Sciatic nerve (tissue), 2 donors: Measurements from ENCODE around the gene CERS4. TPM values are rescaled to one million over a fixed set of nuclear protein-coding genes. Genes with fewer than 3 reads are reported as not detected.
A peak's percentile ranks its signal among the peaks of the same experiment; 100 is the strongest.
"Not testable (repeated sequence)": the region's sequence is repeated elsewhere in the genome, so short reads cannot be mapped to it uniquely, and the experiment has no call there.

Experiments
- ATAC-seq: fragments of 200-7000 bp; cut with Tn5 transposase; one replicate; pipeline ENCODE4 v1.9.1; 2020; ENCODE audit warnings: mild to moderate bottlenecking, moderate library complexity
- DNase-seq: peaks from one replicate; pipeline ENCODE4 v3.0.0-alpha.2; 2020; ENCODE audit warnings: low spot score
- intact Hi-C: fragments of 100-400 bp; cut with DNase I; formaldehyde crosslinking; loops from one replicate; pipeline ENCODE4 v1.14.2; 2022
- total RNA-seq: library from RNA; stranded (reverse); fragmentation: NEBNext Ultra II Directional; extraction: Animal tissue kit (Norgen Biotek cat#: 25700); gene quantifications from one replicate; pipeline ENCODE4 v1.2.1, GENCODE V29; 2021
- donor health status: DM: no; HTN: no; CAD: no.
- donor health status: DM: no; HTN: no; CAD: no.

The CERS4 gene
- total RNA-seq, 1 donor from 2014 or later = 66.9 TPM

DNA sequence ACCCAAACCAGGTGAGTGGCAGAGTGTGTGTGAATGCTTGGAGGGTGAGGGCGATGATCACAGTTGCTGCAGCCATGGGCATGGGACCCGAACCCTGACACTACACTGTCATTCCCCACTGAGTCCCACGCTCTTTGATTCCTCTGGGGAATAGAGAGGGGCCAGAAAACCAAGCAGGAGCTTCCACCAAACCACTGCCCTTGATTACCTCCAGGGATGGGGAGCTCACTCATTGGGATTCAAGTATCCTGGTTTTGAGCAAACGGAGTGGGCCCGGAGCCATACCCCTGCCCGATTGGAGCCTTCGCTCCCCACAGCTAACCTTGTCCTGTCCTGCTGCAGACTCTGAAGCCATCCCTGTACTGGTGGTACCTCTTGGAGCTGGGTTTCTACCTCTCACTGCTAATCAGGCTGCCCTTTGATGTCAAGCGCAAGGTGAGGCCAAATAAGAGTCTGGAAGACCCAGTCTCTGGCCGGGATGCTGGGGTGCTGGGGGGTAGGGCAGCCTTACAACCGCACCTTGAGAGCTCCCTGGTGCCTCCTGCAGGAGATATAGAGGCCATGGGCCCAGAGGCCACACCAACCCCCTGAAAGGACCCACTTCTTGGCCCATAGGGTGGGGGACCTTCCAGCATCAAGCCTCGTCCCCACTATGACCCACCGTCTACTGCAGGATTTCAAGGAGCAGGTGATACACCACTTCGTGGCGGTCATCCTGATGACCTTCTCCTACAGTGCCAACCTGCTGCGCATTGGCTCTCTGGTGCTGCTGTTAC lies 47.3 kb downstream of the CERS4 start:
- no peak for ATAC-seq
- intact Hi-C loops = loop anchor here (10.0 kb wide), 1 partner anchor 302 kb away; no protein-coding TSS in a partner anchor
- no peak for DNase-seq

DNA sequence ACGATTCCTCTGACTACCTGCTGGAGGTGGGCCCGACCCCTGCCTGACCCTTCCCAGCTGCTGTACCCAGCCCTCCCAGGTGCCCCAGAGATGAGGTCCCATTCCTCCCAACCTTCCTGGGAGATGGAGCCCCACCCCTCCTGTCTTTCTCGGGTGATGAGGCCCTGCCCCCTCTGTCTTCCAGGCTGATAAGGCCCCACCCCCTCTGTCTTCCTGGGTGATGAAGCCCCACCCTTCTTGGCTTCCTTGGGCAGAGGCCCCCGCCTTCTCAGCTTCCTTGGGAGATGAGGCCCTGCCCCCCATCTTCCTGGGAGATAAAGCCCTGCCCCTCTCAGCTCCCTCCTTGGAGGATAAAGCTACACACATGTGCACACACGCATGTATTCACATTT lies 47.9 kb downstream of the CERS4 start:
- no peak for ATAC-seq
- no peak for DNase-seq
- intact Hi-C loops = loop anchor here (10.0 kb wide), 1 partner anchor 302 kb away; no protein-coding TSS in a partner anchor

GRCh38 chr19:8259142-8259921 lies 50.2 kb downstream of the CERS4 start:
- intact Hi-C loops = loop anchor here (10.0 kb wide), 1 partner anchor 305 kb away; no protein-coding TSS in a partner anchor
- no peak for ATAC-seq
- peak; percentile 40 for DNase-seq

GRCh38 chr19:8259922-8260247 lies 50.7 kb downstream of the CERS4 start:
- DNase-seq (peak; percentile 44), ATAC-seq (no peak)
- intact Hi-C loops = loop anchor here (10.0 kb wide), 1 partner anchor 305 kb away; no protein-coding TSS in a partner anchor

GRCh38 chr19:8261347-8261746 lies 52.2 kb downstream of the CERS4 start:
- DNase-seq (no peak), ATAC-seq (no peak)
- intact Hi-C loops = no loop called here

DNA sequence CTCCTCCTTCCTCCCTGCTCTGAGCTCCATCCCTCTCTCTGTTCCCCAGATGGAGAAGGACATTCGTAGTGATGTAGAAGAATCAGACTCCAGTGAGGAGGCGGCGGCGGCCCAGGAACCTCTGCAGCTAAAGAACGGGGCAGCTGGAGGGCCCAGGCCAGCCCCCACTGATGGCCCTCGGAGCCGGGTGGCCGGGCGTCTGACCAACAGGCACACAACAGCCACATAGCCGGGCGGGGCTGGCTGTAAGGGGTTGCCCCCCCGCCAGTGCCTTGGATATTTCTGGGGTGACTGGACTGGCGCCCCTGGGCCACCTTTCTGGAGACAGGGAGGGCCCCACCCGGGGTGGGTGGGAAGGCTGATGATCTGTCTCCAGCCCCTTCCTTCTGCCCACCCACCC lies 52.7 kb downstream of the CERS4 start:
- DNase-seq = peak; percentile 56
- no peak for ATAC-seq
- intact Hi-C loops = no loop called here

DNA sequence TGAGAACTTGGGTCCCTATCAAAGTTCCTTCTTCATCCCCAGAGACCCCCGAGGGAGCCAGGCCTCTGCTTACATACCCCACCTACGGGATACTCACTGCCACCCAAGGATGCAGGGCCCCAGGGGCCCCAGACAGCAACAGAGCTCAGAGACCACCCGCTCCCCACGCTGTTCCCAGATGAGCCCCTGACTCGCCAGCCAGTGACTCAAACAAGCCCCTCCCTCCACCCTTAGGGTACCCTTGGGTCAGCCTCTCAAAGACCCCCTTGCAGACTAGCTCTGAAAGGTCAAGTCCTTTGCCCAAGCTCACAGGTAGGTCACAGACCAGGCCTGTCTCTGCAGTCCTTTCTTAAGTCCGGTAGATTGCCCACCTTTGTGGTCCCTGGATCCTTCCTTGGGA lies 53.3 kb downstream of the CERS4 start:
- intact Hi-C loops = no loop called here
- ATAC-seq (no peak), DNase-seq (peak; percentile 53)

DNA sequence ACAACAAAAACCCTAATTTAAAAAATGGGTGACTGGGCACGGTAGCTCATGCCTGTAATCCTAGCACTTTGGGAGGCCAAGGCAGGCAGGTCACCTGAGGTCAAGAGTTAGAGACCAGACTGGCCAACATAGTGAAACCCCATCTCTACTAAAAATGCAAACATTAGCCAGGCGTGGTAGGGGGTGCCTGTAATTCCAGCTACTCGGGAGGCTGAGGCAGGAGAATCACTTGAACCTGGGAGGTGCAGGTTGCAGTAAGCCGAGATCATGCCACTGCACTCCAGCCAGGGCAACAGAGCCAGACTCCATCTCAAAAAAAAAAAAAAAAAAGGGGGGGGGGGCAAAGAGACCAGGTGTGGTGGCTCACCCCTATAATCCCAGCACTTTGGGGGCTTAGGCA lies 55.1 kb downstream of the CERS4 start:
- intact Hi-C loops, ATAC-seq, DNase-seq: not testable (repeated sequence)

DNA sequence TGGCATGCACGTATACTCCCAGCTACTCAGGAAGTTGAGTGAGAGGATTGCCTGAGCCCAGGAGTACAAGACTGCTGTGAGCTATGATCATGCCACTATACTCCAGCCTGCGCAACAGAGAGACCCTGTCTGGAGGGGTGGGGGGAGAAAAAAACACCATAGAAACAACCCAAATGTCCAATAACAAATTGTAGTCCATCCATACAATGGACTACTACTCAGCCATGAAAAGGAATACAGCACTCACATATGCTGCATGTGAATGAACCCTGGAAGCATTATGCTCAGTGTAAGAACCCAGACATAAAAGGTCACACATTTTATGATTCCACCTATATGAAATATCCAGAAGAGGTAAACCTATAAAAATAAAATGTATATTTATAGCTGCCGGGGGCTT lies 56.7 kb downstream of the CERS4 start:
- ATAC-seq = no peak
- DNase-seq = no peak
- intact Hi-C loops = no loop called here

DNA sequence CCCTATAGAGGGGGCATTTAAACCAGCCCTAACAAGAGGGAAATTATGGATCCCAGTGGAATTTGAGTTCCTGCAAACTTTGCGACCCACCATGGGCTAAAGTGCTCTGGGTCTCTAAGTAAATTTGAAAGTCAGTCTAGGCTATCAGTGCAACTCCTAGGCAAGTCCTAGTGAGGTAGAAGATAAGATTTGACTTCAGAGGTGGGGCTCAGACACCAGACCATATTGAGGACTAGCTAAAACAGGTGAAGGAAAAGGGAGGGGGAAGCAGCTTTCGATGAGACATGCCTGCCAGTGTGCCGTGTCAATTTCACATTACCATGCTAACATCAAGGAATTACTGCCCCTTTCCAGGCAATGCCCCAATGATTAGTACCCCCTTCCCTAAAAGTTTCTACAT lies 60.6 kb downstream of the CERS4 start:
- ATAC-seq (no peak), DNase-seq (no peak)
- intact Hi-C loops = no loop called here

GRCh38 chr19:8276508-8276907 lies 67.3 kb downstream of the CERS4 start:
- DNase-seq, intact Hi-C loops: not testable (repeated sequence)
- peak; percentile 63 for ATAC-seq

DNA sequence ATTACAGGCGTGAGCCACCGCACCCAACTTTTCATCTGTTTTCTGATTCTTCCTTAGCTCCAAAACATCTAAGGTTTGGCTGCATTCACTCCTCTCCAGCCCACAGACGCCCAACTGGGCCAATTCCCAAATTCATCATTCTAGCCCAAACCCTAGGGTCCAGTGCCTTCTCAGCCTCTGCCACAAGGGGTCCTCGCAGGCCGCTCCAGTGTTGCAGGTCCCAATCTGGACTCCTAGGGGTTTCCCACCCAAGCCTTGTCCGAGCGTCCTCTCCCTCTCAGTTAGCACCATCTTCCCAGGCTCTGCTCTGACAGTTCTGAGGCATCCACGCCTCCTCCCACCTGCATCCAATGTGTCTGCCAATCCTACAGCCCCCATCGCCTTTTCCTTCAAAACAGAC lies 82.2 kb downstream of the CERS4 start:
- peak; percentile 70 for ATAC-seq
- DNase-seq, intact Hi-C loops: not testable (repeated sequence)

DNA sequence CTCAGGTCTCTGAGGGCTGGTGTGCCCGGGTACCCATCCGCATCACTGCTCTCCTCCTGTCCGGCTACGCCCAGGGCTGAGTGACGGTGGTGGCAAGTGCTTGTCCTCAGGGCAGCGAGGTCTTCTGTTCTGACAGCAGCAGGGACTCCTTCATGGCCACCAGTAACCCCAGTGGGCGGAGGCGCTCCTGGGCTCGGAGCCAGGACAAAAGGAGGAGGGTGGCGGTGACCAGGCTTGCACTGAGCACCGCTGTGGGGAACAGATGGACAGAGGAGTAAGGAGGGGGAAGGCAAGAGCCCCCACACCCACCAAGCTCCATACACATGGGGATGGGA lies 93.2 kb downstream of the CERS4 start:
- DNase-seq (peak; percentile 69), ATAC-seq (peak; percentile 65)
- intact Hi-C loops = no loop called here

DNA sequence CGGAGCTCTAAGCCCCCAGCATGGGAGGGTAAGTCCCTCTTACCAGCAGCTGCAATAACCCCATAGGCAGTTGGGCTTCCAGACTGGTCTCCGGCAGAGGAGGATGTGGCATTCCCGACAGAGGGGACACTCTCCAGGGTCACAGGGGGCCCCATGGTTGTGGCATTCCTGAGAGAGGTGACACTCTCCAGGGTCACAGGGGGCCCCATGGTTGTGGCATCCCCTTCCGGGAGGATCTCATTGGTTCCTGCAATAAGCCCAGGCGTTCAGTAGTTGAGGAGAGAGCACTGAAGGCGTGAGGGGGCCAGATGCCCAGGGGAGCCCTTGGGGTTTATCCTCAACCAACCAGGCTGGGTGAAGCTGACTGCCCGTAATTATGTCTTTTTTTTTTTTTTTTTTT lies 93.6 kb downstream of the CERS4 start:
- ATAC-seq (no peak), DNase-seq (no peak)
- intact Hi-C loops = no loop called here

DNA sequence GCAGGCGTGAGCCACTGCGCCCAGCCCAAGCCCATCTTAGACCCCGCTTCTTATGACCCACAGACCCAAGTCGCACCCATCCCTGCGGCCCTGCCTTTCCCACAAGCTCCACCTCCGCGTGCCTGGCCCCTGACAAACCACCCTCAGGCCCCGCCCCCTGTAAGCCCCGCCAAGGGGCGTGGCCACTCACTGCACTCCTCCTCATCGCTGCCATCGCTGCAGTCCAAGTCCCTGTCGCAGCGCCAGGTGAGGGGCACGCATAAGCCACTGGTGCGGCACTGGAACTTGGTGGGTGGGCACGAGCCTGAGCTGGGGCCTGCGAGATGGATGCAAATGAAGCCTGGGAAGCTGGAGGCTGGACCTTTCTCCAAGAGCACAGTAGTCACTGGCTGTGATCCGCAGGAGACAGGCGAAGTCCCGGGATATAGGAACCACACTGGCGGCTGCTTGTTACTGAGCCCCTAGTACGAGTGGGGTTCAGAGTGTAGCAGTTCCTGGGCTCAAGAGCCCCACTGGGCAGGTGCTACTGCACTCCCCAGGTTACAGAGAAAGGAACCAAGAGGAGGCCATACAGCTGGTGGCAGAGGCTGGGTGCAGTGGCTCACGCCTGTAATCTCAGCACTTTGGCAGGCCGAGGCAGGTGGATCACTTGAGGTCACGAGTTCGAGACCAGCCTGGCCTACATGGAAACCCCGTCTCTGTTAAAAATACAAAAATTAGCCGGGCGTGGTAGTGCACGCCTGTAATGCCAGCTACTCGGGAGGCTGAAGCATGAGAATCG lies 95.9 kb downstream of the CERS4 start:
- DNase-seq = peak; percentile 62

GRCh38 chr19:8305798-8306197 lies 96.6 kb downstream of the CERS4 start:
- DNase-seq = peak; percentile 45
- intact Hi-C loops = no loop called here
- no peak for ATAC-seq

More for the DNA sequence above, 95.9 kb downstream of the CERS4 start:
- no peak for ATAC-seq
- intact Hi-C loops = no loop called here

GRCh38 chr19:8306235-8307054 lies 97.3 kb downstream of the CERS4 start:
- intact Hi-C loops = no loop called here
- DNase-seq (peak; percentile 52), ATAC-seq (no peak)

DNA sequence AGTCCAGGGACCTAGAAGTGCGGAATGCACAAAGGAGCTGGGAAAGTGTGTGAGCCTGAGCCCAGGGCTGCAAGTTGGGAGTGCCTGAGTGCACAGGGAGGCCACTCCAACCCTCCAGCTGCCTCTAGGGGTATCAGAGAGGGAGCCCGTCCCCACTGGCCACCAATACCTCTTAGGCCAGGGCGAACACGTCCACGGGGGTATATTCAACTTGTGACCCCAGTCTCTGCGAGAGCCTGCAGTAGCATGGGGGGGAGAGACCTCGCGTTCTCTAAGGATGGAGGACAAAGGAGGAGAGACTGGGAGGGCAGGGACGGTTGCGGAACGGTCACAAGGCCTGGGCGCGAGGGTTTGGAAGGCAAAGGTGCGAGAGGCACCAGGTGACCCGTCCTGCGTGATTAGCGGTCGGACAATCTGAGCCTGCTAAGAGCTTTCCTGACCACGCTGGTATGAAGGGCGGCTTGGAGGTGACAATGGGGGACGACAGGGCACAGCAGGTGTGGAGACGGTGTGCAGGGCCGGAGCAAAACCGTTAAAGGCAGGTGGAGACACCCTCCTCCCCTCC lies 98.3 kb downstream of the CERS4 start:
- ATAC-seq (no peak), DNase-seq (no peak)
- intact Hi-C loops = no loop called here
